Osteocyte (in vitro differentiated cells): ENCODE results near the gene ENTHD1. TPM values are rescaled to one million over a fixed set of nuclear protein-coding genes. Genes with fewer than 3 reads are reported as not detected.

Experiments
- DNase-seq: peaks from one replicate; pipeline ENCODE4 v3.0.0; 2021; ENCODE audit warnings: mixed read lengths; ENCODE audit not compliant: unreplicated experiment; ENCODE audit errors: extremely low spot score
- H3K27ac Mint-ChIP-seq: one replicate; pipeline ENCODE4 v1.8.0; 2021; ENCODE audit warnings: mild to moderate bottlenecking, mixed read lengths; ENCODE audit not compliant: unreplicated experiment
- H3K27me3 Mint-ChIP-seq: one replicate; pipeline ENCODE4 v1.8.0; 2021; ENCODE audit warnings: mixed read lengths; ENCODE audit not compliant: unreplicated experiment
- H3K36me3 Mint-ChIP-seq: one replicate; pipeline ENCODE4 v1.8.0; 2021; ENCODE audit warnings: mixed read lengths; ENCODE audit not compliant: unreplicated experiment
- H3K4me1 Mint-ChIP-seq: one replicate; pipeline ENCODE4 v1.8.0; 2021; ENCODE audit warnings: mixed read lengths; ENCODE audit not compliant: unreplicated experiment
- H3K4me3 Mint-ChIP-seq: one replicate; pipeline ENCODE4 v1.8.0; 2021; ENCODE audit warnings: mild to moderate bottlenecking, moderate library complexity, mixed read lengths; ENCODE audit not compliant: unreplicated experiment
- H3K9me3 Mint-ChIP-seq: one replicate; pipeline ENCODE4 v1.8.0; 2021; ENCODE audit warnings: mixed read lengths; ENCODE audit not compliant: unreplicated experiment
- CTCF ChIP-seq: fragments of 200-600 bp; sonication (generic); IDR thresholded peaks from 2 replicates; pipeline ENCODE4 v1.5.0; 2021; ENCODE audit warnings: antibody characterized with exemption, mild to moderate bottlenecking, moderate library complexity
- total RNA-seq: library from RNA; stranded (reverse); gene quantifications from 2 replicates; pipeline ENCODE4 v1.2.1, GENCODE V29; 2021

The ENTHD1 gene
- total RNA-seq, 1 donor from 2014 or later = not detected

DNA sequence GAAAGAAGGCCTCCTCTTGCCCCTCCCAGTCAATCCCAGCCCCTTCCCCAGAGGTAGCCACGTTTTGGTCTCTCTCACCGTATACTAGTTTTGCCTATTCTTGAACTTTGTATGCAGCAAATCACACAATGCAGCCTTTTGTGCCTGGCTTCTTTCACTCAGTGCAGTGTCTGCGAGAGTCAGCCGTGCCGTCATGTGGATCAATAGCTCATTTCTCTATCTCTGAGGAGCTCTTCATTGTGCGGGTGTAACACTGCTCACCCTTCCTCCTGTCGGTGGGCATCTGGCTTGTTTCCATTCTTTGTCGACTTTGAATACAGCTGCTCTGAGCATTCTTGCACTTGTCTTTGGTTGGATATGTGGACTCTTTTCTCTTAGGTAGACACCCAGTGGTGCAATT is 176.5 kb downstream of the ENTHD1 start:
- Mint-ChIP-seq H3K9me3 (no peaks in the 10 kb centered on the region), H3K36me3 (no peaks in the 10 kb centered on the region), H3K27ac (no peak overlapping the region), H3K27me3 (peaks cover 40% of the 10 kb centered on the region), H3K4me3 (no peak overlapping the region), H3K4me1 (no peaks in the 10 kb centered on the region)
- no peak for TF ChIP-seq CTCF
- no peak for DNase-seq

DNA sequence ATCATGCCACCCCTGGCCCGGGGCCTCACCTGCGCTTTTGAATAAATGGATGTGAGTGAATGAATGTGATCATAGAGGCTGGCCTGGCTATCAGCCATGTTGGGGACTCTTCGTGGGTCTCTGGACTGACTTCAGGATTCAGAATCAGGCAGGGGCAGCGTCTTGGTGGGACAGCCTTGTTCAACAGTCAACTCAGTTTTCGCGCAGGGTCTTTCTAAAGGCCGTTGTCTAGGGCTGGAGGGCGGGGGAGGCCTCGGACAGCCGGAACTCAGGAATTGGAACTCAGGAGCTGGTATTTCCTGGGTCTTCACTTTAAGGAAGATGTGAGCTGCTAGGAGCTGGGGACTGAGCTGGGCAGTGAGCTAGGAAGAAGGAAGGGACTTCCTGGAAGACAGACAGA is 177.0 kb downstream of the ENTHD1 start:
- Mint-ChIP-seq H3K4me1 (no peaks in the 10 kb centered on the region), H3K27ac (no peak overlapping the region), H3K9me3 (no peaks in the 10 kb centered on the region), H3K36me3 (no peaks in the 10 kb centered on the region), H3K27me3 (peaks cover 41% of the 10 kb centered on the region), H3K4me3 (no peak overlapping the region)
- DNase-seq = no peak
- TF ChIP-seq CTCF = no peak

DNA sequence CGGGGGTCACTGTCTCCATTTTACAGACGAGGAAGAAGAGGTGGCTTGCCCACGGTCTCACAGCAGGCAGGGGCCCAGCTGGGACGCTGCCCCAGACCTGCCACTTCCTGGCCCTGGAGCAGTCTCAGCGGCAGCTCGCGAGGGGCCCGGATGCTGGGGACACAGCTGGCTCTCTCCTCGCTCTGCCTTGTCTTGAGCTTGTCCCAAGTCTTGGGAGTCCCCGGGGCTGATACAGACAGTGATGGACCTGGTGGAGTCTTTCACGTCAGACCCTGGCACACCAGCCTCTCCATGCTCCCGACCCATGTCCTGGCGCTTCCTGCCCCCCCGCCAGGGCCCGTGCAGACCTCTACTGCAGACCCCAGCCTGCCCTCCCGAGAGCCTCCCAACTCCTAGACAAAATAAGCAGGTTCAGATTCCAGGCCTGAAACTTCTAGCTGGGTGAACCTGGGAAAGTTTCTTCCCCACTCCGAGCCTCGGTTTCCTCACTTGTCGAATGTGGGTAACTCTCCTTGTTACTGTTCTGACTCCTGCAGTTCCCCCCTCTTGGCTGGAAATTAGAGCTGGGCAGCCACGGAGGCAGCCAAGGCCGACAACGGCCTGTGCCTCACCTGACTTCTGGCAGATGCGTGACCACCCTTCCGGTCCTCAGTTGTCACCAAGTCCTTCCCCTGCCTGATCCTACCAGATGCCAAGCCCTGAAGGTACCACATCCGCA is 177.6 kb downstream of the ENTHD1 start:
- Mint-ChIP-seq H3K27ac (no peak overlapping the region), H3K9me3 (no peaks in the 10 kb centered on the region), H3K27me3 (peaks cover 41% of the 10 kb centered on the region), H3K36me3 (no peaks in the 10 kb centered on the region), H3K4me1 (no peaks in the 10 kb centered on the region), H3K4me3 (no peak overlapping the region)
- DNase-seq = no peak
- TF ChIP-seq CTCF = no peak

DNA sequence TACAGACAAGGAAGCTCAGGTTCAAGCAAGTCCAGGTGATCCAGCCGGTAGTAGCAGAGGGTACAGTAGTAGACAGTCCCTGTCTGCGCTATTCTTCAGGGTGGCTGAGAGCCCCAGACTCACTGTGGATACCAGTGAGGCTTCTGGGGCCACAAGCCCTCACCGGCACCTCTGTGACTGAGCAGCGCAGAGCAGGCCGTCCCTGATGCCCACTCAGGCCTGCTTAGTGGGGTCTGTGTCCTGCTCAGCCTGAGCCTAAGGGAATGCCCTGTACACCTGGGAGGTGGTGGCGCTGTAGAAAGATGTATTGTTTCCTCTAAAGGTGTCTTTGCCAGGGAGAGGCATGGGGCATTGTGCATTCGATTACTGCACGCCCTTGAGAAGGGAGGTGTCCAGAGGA is 179.2 kb downstream of the ENTHD1 start:
- TF ChIP-seq CTCF = no peak
- H3K4me1 Mint-ChIP-seq = no peaks in the 10 kb centered on the region
- H3K4me3 Mint-ChIP-seq = no peak overlapping the region
- H3K36me3 Mint-ChIP-seq = no peaks in the 10 kb centered on the region
- no peak for DNase-seq
- peaks cover 45% of the 10 kb centered on the region for H3K27me3 Mint-ChIP-seq
- H3K9me3 Mint-ChIP-seq = no peaks in the 10 kb centered on the region
- no peak overlapping the region for H3K27ac Mint-ChIP-seq

DNA sequence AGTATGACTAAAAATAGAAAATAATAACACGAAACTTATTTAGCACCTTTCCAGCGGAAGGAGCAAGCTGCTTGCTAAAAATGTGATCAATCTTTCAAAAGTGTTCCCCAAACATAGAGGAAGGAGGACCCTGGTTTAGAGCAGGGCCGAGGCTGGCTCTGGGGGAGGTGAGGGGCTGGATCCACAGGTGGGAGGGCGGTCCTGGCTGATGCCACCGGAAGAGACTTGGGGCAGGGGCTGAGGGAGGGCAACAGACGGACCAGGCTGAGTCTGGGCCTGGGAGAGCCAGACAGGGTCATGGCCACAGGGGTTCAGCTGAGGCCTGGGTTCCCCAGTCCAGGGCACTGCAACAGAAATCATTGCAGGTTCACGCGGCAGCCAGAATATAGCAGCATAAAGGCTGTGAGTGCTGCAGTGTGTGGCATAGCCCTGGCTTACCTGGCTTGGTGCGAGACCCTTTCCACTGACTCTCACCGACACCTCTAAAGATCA is 179.7 kb downstream of the ENTHD1 start:
- Mint-ChIP-seq H3K9me3 (no peaks in the 10 kb centered on the region), H3K4me1 (no peaks in the 10 kb centered on the region), H3K27ac (no peak overlapping the region), H3K27me3 (peaks cover 47% of the 10 kb centered on the region), H3K36me3 (no peaks in the 10 kb centered on the region), H3K4me3 (no peak overlapping the region)
- no peak for TF ChIP-seq CTCF
- DNase-seq = no peak
